GM18519 (cell line): ENCODE results near the gene COMMD2.
A peak's percentile ranks its signal among the peaks of the same experiment; 100 is the strongest.

Source experiments
- ATAC-seq: cut with Tn5 transposase; IDR thresholded peaks from one replicate; pipeline ENCODE4 v1.9.1; 2021; ENCODE audit warnings: mild to moderate bottlenecking, moderate library complexity; ENCODE audit not compliant: unreplicated experiment, low FRiP score

The COMMD2 gene

GRCh38 chr3:149764302-149764701 is 12.0 kb upstream of the COMMD2 start:
- ATAC-seq: no peak

GRCh38 chr3:149763565-149764195 is 11.4 kb upstream of the COMMD2 start:
- ATAC-seq: no peak

- ATAC-seq: no peak
These were observed 1.4 kb upstream of the COMMD2 start for GRCh38 chr3:149753717-149754116.

- no peak for ATAC-seq
These were observed 473 bp upstream of the COMMD2 start for GRCh38 chr3:149752788-149753136.

GRCh38 chr3:149751551-149751950 is 738 bp downstream of the COMMD2 start:
- ATAC-seq: no peak

- no peak for ATAC-seq
These were observed 7.7 kb downstream of the COMMD2 start for GRCh38 chr3:149744606-149745005.

- ATAC-seq: no peak
These were observed 8.1 kb downstream of the COMMD2 start for GRCh38 chr3:149744151-149744550.

- no peak for ATAC-seq
These were observed 12.9 kb downstream of the COMMD2 start for GRCh38 chr3:149739396-149739795.

- ATAC-seq: no peak
These were observed 13.4 kb downstream of the COMMD2 start for GRCh38 chr3:149738876-149739275.

GRCh38 chr3:149736953-149737205 is 15.4 kb downstream of the COMMD2 start:
- no peak for ATAC-seq

- no peak for ATAC-seq
These were observed 15.9 kb downstream of the COMMD2 start for GRCh38 chr3:149736175-149736952.

- ATAC-seq: no peak
These were observed 20.1 kb downstream of the COMMD2 start for GRCh38 chr3:149732234-149732633.

- ATAC-seq: no peak
These were observed 24.6 kb downstream of the COMMD2 start for GRCh38 chr3:149727656-149728055.

GRCh38 chr3:149726716-149727407 is 25.4 kb downstream of the COMMD2 start:
- ATAC-seq: peak; percentile 83

GRCh38 chr3:149723781-149724180 is 28.5 kb downstream of the COMMD2 start:
- ATAC-seq: no peak

GRCh38 chr3:149720918-149721317 is 31.4 kb downstream of the COMMD2 start:
- no peak for ATAC-seq

GRCh38 chr3:149717391-149718056 is 34.8 kb downstream of the COMMD2 start:
- no peak for ATAC-seq

GRCh38 chr3:149716984-149717383 is 35.3 kb downstream of the COMMD2 start:
- no peak for ATAC-seq

- ATAC-seq: no peak
These were observed 37.0 kb downstream of the COMMD2 start for GRCh38 chr3:149715247-149715646.

GRCh38 chr3:149713730-149714654 is 38.3 kb downstream of the COMMD2 start:
- no peak for ATAC-seq
